ENCODE measurements around the gene TBC1D25. TPM values are rescaled to one million over a fixed set of nuclear protein-coding genes. Genes with fewer than 3 reads are reported as not detected.

TBC1D25 gene
- total RNA-seq, 1 donor from 2014 or later = 3.9 TPM

DNA sequence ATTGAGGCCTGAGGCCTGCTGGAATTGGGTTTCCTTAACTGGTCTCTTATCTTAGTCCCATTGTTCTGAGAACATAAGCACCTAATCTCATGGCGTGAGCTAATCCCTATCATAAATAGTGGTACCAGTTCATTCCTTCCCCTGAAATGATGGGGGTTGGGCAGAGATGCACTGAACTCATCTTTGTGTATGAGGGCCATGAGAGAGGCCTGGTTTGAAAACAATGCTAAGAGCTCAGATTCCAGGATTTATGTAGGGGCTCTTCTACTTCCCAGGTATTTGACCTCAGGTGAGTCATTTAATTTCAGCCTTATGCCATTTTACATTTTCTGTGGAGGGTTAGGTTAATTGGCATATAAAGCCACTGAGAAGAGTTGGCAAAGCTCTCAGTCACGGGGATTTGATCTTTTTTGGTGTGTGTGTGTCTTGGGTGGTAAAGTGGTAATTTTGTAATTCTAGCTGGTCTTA, 39.2 kb downstream of the TBC1D25 start:
- DNase-seq (ENCODE audit: low read depth) = no peak
- Histone ChIP-seq H3K27me3 (ENCODE audit: control insufficient read depth, insufficient read depth, low read length) (no peaks in the 10 kb centered on the region), H3K4me3 (ENCODE audit: low read depth, low read length) (no peak overlapping the region), H3K36me3 (ENCODE audit: control insufficient read depth, insufficient read depth, low read length) (peaks cover 9% of the 10 kb centered on the region)
- TF ChIP-seq, protein P1, sequence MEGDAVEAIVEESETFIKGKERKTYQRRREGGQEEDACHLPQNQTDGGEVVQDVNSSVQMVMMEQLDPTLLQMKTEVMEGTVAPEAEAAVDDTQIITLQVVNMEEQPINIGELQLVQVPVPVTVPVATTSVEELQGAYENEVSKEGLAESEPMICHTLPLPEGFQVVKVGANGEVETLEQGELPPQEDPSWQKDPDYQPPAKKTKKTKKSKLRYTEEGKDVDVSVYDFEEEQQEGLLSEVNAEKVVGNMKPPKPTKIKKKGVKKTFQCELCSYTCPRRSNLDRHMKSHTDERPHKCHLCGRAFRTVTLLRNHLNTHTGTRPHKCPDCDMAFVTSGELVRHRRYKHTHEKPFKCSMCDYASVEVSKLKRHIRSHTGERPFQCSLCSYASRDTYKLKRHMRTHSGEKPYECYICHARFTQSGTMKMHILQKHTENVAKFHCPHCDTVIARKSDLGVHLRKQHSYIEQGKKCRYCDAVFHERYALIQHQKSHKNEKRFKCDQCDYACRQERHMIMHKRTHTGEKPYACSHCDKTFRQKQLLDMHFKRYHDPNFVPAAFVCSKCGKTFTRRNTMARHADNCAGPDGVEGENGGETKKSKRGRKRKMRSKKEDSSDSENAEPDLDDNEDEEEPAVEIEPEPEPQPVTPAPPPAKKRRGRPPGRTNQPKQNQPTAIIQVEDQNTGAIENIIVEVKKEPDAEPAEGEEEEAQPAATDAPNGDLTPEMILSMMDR (IDR thresholded peaks at IDR 0.05; ENCODE audit: insufficient read depth, low read length, severe bottlenecking) = no peak
- no peak for FAIRE-seq

DNA sequence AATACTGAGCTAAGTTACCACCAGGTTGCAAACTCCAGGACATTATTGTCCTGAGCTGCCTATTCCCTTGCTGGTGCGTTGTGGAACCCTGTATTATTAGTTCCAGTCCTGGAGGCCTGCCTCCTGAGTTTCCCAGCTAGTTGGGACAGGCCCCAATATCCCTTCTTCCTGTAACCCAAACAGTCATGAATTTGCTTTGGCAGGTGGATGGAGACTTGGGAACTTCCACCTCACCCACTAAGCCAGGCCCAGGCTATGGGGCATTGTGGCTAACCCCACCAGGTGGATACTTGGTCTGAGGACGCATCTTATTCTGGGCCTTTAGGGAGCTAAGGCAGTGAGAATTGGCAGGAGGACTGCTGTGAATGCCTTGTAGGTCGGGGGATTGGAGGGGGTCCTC, 39.7 kb downstream of the TBC1D25 start:
- H3K27me3 ChIP-seq (ENCODE audit: control insufficient read depth, insufficient read depth, low read length) = no peaks in the 10 kb centered on the region
- TF ChIP-seq, protein P1 (IDR thresholded peaks at IDR 0.05; ENCODE audit: insufficient read depth, low read length, severe bottlenecking) = no peak
- H3K36me3 ChIP-seq (ENCODE audit: control insufficient read depth, insufficient read depth, low read length) = peaks cover 9% of the 10 kb centered on the region
- no peak for FAIRE-seq
- H3K4me3 ChIP-seq (ENCODE audit: low read depth, low read length) = no peak overlapping the region
- peak; percentile 29 for DNase-seq (ENCODE audit: low read depth)

DNA sequence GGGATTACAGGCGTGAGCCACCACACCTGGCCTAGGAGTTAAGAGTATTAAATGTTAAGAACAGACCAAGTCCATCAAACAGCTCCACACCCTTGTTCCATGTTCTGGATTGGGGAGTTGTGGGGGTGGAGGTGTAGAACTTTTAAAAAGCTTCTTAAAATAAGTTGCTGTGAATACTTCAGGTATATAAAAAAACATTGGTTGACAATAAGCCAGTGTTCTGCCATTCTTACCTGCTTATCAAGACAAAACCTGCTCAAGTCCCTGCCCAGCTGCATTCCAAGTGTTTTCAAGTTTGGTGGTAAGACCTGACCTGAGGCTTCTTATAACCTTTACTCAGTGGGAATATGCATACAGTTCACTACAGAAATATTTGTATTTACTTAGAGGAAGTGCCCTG, 41.1 kb downstream of the TBC1D25 start:
- Histone ChIP-seq H3K27me3 (ENCODE audit: control insufficient read depth, insufficient read depth, low read length) (no peaks in the 10 kb centered on the region), H3K4me3 (ENCODE audit: low read depth, low read length) (no peak overlapping the region), H3K36me3 (ENCODE audit: control insufficient read depth, insufficient read depth, low read length) (peaks cover 6% of the 10 kb centered on the region)
- DNase-seq (ENCODE audit: low read depth) (peak; percentile 72), FAIRE-seq (no peak)
- TF ChIP-seq, protein P1 (IDR thresholded peaks at IDR 0.05; ENCODE audit: insufficient read depth, low read length, severe bottlenecking) = no peak

DNA sequence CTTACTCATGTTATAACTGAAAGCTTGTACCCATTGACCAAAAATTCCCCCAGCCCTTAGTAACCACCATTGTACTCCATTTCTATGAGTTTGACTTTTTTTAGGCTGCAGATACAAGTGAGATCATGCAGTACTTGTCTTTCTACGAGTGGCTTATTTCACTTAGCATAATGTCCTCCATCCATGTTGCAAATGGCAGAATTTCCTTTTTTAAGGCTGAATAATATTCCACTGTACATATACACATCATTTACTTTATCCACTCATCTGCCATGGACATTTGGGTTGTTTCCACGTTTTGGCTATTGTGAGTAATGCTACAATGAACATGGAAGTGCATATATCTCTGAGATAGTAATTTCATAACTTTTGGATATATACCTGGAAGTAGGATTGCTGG, 45.2 kb downstream of the TBC1D25 start:
- no peak overlapping the region for H3K4me3 ChIP-seq (ENCODE audit: low read depth, low read length)
- no peaks in the 10 kb centered on the region for H3K36me3 ChIP-seq (ENCODE audit: control insufficient read depth, insufficient read depth, low read length)
- FAIRE-seq (no peak), DNase-seq (ENCODE audit: low read depth) (no peak)
- no peaks in the 10 kb centered on the region for H3K27me3 ChIP-seq (ENCODE audit: control insufficient read depth, insufficient read depth, low read length)
- TF ChIP-seq, protein P1 (IDR thresholded peaks at IDR 0.05; ENCODE audit: insufficient read depth, low read length, severe bottlenecking) = no peak

DNA sequence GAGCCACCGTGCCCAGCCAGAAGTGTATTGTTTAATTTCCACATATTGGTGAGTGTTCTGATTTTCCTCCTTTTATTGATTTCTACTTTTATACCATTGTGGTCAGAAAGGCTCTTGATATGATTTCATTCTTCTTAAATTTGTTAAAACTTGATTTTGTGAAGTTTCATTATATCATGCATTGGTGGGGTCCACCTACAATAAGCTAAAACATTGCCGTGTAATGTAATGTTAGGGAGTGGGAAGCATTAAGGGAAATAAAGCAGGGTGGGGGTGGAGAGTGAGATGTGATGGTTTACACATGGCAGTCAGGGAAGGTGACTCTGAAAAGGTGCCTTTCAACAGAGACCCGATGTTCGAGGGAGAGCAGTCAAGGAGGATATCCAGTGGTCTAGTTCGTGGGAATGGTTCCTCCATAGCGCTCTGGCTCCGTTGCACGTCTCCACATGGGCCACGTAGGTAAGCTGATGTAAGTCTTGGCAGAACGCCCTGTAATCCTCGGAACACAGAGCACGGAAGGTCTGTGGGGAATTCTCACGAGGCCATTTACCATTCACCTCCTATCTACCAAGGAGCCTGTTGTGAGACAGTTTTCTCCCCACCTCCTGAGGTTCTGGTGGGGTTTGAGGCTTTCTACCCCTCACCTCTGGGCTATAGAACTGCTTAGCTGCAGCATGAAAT, 50.1 kb downstream of the TBC1D25 start:
- TF ChIP-seq, protein P1 (IDR thresholded peaks at IDR 0.05; ENCODE audit: insufficient read depth, low read length, severe bottlenecking) = no peak
- DNase-seq (ENCODE audit: low read depth) = no peak
- Histone ChIP-seq H3K27me3 (ENCODE audit: control insufficient read depth, insufficient read depth, low read length) (no peaks in the 10 kb centered on the region), H3K4me3 (ENCODE audit: low read depth, low read length) (no peak overlapping the region), H3K36me3 (ENCODE audit: control insufficient read depth, insufficient read depth, low read length) (no peaks in the 10 kb centered on the region)
- no peak for FAIRE-seq
